K562 (cell line): ENCODE results near the gene CEP85L. TPM values are rescaled to one million over a fixed set of nuclear protein-coding genes. Genes with fewer than 3 reads are reported as not detected.

Source experiments
- ATAC-seq: fragments of 200-7000 bp; cut with Tn5 transposase; 3 replicates; pipeline ENCODE4 v1.9.1; 2020; ENCODE audit warnings: moderate library complexity
- BruUV-seq: library from RNA; stranded (reverse); fragments of 400-500 nt; replicated peaks from 2 replicates; lab custom pipeline; 2021; lab: Mats Ljungman, UMichigan
- CTCF ChIA-PET: fragments of 300-600 bp; formaldehyde crosslinking; extraction: SDS; loops from one replicate; lab custom pipeline; 2021; ENCODE audit warnings: low intra/inter-chr PET ratio; lab: Yijun Ruan, JAX
- POLR2A ChIA-PET: fragments of 300-600, 350-650 bp; sonication (Branson Sonifier 250); formaldehyde crosslinking; extraction: SDS; loops from one replicate; lab custom pipeline; 2021; ENCODE audit warnings: antibody characterized with exemption, inconsistent platforms; lab: Yijun Ruan, JAX
- DNase-seq, 4 experiments: peaks; one replicate each; pipeline versions ENCODE4 v3.0.0 to v3.0.0-alpha.2; 2011 to 2018; ENCODE audit warnings: low spot score in 3 of 4, mixed read lengths in 3 of 4; ENCODE audit errors: extremely low read depth in 1 of 4
- FAIRE-seq: peaks from 2 replicates; lab custom pipeline; 2011; peaks lifted over from hg19 to GRCh38; lab: Jason Lieb, UNC
- H2AFZ ChIP-seq: 2 replicates; pipeline ENCODE4 v1.6.0; 2011; ENCODE audit warnings: low read depth, low read length, control low read depth, inconsistent platforms
- H3K27ac ChIP-seq: fragments of 200-600 bp; 3 replicates; pipeline ENCODE4 v1.8.0; 2011; ENCODE audit warnings: low read depth, mild to moderate bottlenecking, control low read depth, inconsistent platforms, low read length, moderate library complexity, mixed read lengths; ENCODE audit errors: extremely low read depth
- H3K27me3 ChIP-seq, 2 experiments: fragments of 300-600 bp in 1 of 2; 2 replicates in 1 of 2; 3 replicates in 1 of 2; pipeline versions ENCODE4 v1.6.0 to v1.8.0; 2011; ENCODE audit warnings: inconsistent platforms in 2 of 2, low read length in 2 of 2, mild to moderate bottlenecking in 1 of 2, mixed read lengths in 1 of 2, moderate library complexity in 1 of 2; ENCODE audit not compliant: control insufficient read depth in 2 of 2, insufficient read depth in 2 of 2
- H3K36me3 ChIP-seq: fragments of 300-600 bp; 3 replicates; pipeline ENCODE4 v1.8.0; 2011; ENCODE audit warnings: mild to moderate bottlenecking, low read length, inconsistent platforms; ENCODE audit not compliant: control insufficient read depth, insufficient read depth
- H3K4me1 ChIP-seq, 2 experiments: fragments of 200-600 bp in 1 of 2; replicated peaks in 1 of 2; 2 replicates in 1 of 2; 3 replicates in 1 of 2; pipeline versions ENCODE4 v1.5.1 to v1.8.0; 2011; ENCODE audit warnings: inconsistent platforms in 2 of 2, low read length in 2 of 2, mild to moderate bottlenecking in 1 of 2, mixed read lengths in 1 of 2, moderate library complexity in 1 of 2; ENCODE audit not compliant: control insufficient read depth in 2 of 2, insufficient read depth in 2 of 2
- H3K4me2 ChIP-seq: 2 replicates; pipeline ENCODE4 v1.6.1; 2011; ENCODE audit warnings: low read length, control low read depth, inconsistent platforms, mixed read lengths; ENCODE audit not compliant: insufficient read depth
- H3K4me3 ChIP-seq: fragments of 200-600 bp; sonication (generic), shearing (Covaris generic); 2 replicates; pipeline ENCODE4 v1.5.1; 2016; ENCODE audit warnings: control low read depth, inconsistent platforms
- H3K79me2 ChIP-seq: fragments of 200-600 bp; 3 replicates; pipeline ENCODE4 v1.8.0; 2011; ENCODE audit warnings: low read length, inconsistent platforms; ENCODE audit not compliant: control insufficient read depth, insufficient read depth
- H3K9ac ChIP-seq, 2 experiments: 2 replicates each; pipeline versions ENCODE4 v1.6.0 to v1.6.1; 2011; ENCODE audit warnings: low read depth in 2 of 2, low read length in 2 of 2, control low read depth in 1 of 2, inconsistent platforms in 1 of 2, mild to moderate bottlenecking in 1 of 2, mixed read lengths in 1 of 2; ENCODE audit not compliant: insufficient read depth in 1 of 2
- H3K9me1 ChIP-seq: one replicate; pipeline ENCODE4 v1.6.0; 2011; ENCODE audit warnings: inconsistent platforms, mild to moderate bottlenecking, low read length, moderate library complexity; ENCODE audit not compliant: control insufficient read depth, insufficient read depth
- H3K9me3 ChIP-seq: replicated peaks from 2 replicates; pipeline ENCODE4 v1.5.1; 2011; ENCODE audit warnings: low read depth, low read length, inconsistent platforms; ENCODE audit not compliant: control insufficient read depth, insufficient read depth
- H4K20me1 ChIP-seq: replicated peaks from 2 replicates; pipeline ENCODE4 v1.6.1; 2011; ENCODE audit warnings: low read length, inconsistent platforms, mixed read lengths; ENCODE audit not compliant: control insufficient read depth, insufficient read depth
- CBX2 ChIP-seq: fragments of 200-600 bp; sonication (generic); IDR thresholded peaks from one replicate; pipeline ENCODE4 v1.6.1; 2012; ENCODE audit warnings: mild to moderate bottlenecking, low read length, inconsistent platforms; ENCODE audit not compliant: insufficient read depth, poor library complexity, severe bottlenecking
- CREBBP ChIP-seq: IDR thresholded peaks from one replicate; pipeline ENCODE4 v1.6.1; 2012; ENCODE audit warnings: low read depth, mild to moderate bottlenecking, control low read depth, inconsistent platforms, low read length
- E2F3 ChIP-seq: fragments of 250-450 bp; sonication (Bioruptor Pico); IDR thresholded peaks from 2 replicates; pipeline ENCODE4 v1.4.0; 2020; ENCODE audit warnings: mild to moderate bottlenecking
- ELF1 ChIP-seq: fragments of 200-800 bp; sonication (Bioruptor generic); IDR thresholded peaks from 2 replicates; pipeline ENCODE4 v1.6.1; 2016; ENCODE audit warnings: missing genetic modification characterization, missing compliant biosample characterization
- ETV1 ChIP-seq: fragments of 450-650 bp; conservative IDR thresholded peaks from 2 replicates; pipeline ENCODE4 v1.6.1; 2016; ENCODE audit warnings: missing genetic modification characterization, control low read depth, low read depth, missing compliant biosample characterization
- JUNB ChIP-seq: fragments of 450-650 bp; formaldehyde crosslinking; conservative IDR thresholded peaks from 2 replicates; pipeline ENCODE4 v1.4.0; 2020; ENCODE audit warnings: mild to moderate bottlenecking
- MAFG ChIP-seq: fragments of 450-650 bp; conservative IDR thresholded peaks from 2 replicates; pipeline ENCODE4 v1.6.1; 2016; ENCODE audit warnings: missing genetic modification characterization, missing compliant biosample characterization
- MAFK ChIP-seq: IDR thresholded peaks from 2 replicates; pipeline ENCODE4 v1.6.1; 2011; ENCODE audit warnings: low read length, improper control_type of control experiment
- MEF2D ChIP-seq: conservative IDR thresholded peaks from 2 replicates; pipeline ENCODE4 v1.6.1; 2016; ENCODE audit warnings: low read depth, missing genetic modification characterization, missing compliant biosample characterization
- NFIC ChIP-seq: fragments of 450-650 bp; IDR thresholded peaks from 2 replicates; pipeline ENCODE4 v1.6.1; 2017; ENCODE audit warnings: mild to moderate bottlenecking, inconsistent platforms
- NFXL1 ChIP-seq: fragments of 450-650 bp; formaldehyde crosslinking; IDR thresholded peaks from 2 replicates; pipeline ENCODE4 v1.4.0; 2021; ENCODE audit warnings: mild to moderate bottlenecking
- PTRF ChIP-seq: fragments of 450-650 bp; IDR thresholded peaks from 2 replicates; pipeline ENCODE4 v1.6.1; 2016; ENCODE audit warnings: mild to moderate bottlenecking, missing genetic modification characterization, missing compliant biosample characterization
- RBFOX2 ChIP-seq: fragments of 200-400 bp; formaldehyde crosslinking; IDR thresholded peaks from 2 replicates; pipeline ENCODE4 v1.6.1; 2017; ENCODE audit warnings: low read depth, mild to moderate bottlenecking, low read length, moderate library complexity
- RNF219 ChIP-seq: fragments of 250-450 bp; sonication (Bioruptor Pico); IDR thresholded peaks from 2 replicates; pipeline ENCODE4 v1.5.0; 2022; ENCODE audit warnings: mild to moderate bottlenecking
- ZNF518B ChIP-seq: fragments of 250-450 bp; sonication (Bioruptor Pico); IDR thresholded peaks from 2 replicates; pipeline ENCODE4 v1.5.0; 2021; ENCODE audit warnings: mild to moderate bottlenecking, moderate library complexity
- ZNF740 ChIP-seq, 3 experiments: fragments of 200-800 bp in 1 of 3; sonication (Bioruptor generic) in 1 of 3; sonication (generic) in 1 of 3; formaldehyde crosslinking in 1 of 3; IDR thresholded peaks; 2 replicates each; pipeline versions ENCODE4 v1.6.1 to v1.8.0; 2016 to 2022; ENCODE audit warnings: mild to moderate bottlenecking in 2 of 3, missing compliant biosample characterization in 2 of 3, missing genetic modification characterization in 2 of 3, missing genetic modification reagents in 1 of 3
- ZNF780A ChIP-seq: fragments of 250-450 bp; sonication (Bioruptor Pico); IDR thresholded peaks from 2 replicates; pipeline ENCODE4 v1.5.0; 2021; ENCODE audit warnings: mild to moderate bottlenecking
- in situ Hi-C: fragments of 300-500 bp; cut with MboI; formaldehyde crosslinking; loops from 4 replicates; pipeline ENCODE4 v1.15.0; 2018; ENCODE audit warnings: inconsistent platforms, mixed read lengths
- intact Hi-C: fragments of 100-400 bp; cut with micrococcal nuclease; formaldehyde crosslinking; loops from 2 replicates; pipeline ENCODE4 v1.14.2; 2022
- polyA plus RNA-seq, 8 experiments: library from polyadenylated mRNA; depleted of rRNA in 4 of 8; stranded (reverse) in 5 of 8; unstranded in 3 of 8; fragments of >200 nt; fragmentation: Nextera tagmentation in 2 of 8; fragmentation: Illumina TruSeq in 1 of 8; extraction: Ambion mirVana in 2 of 8; extraction: Trizol in 1 of 8; gene quantifications; 2 replicates each; pipeline versions ENCODE4 v1.2.1 to v1.2.3, GENCODE V29; 2011 to 2014; ENCODE audit warnings: inconsistent platforms in 1 of 8, missing spikeins in 1 of 8
- total RNA-seq, 7 experiments: library from RNA; depleted of rRNA in 6 of 7; stranded (reverse); fragments of >200 nt in 6 of 7; fragmentation: Illumina TruSeq in 2 of 7; extraction: Trizol in 2 of 7; gene quantifications; 2 replicates each; pipeline versions ENCODE4 v1.2.1 to v1.2.3, GENCODE V29; 2011 to 2021; ENCODE audit warnings: low replicate concordance in 1 of 7

CEP85L gene
- total and polyA plus RNA-seq, 9 of the 15 experiments (the other 6 are each of a cell fraction or from before 2014, with no cell fraction given), result 4.5 to 15.8 (median 8.3) TPM

GRCh38 chr6:118473266-118473665, 178.1 kb downstream of the CEP85L start:
- Histone ChIP-seq H3K36me3 (peaks cover 9% of the 10 kb centered on the region; the same call in 2 of the 3 replicates), H3K9me3 (no peaks in the 10 kb centered on the region), H3K4me3 (no peak overlapping the region), H2AFZ (no peak overlapping the region), H3K4me2 (no peak overlapping the region), H3K4me1 (no peaks in the 10 kb centered on the region), H3K79me2 (no peaks in the 10 kb centered on the region), H3K27me3 (no peaks in the 10 kb centered on the region), H4K20me1 (no peaks in the 10 kb centered on the region), H3K9ac (no peak overlapping the region), H3K9me1 (no peaks in the 10 kb centered on the region), H3K27ac (no peak overlapping the region)
- FAIRE-seq (no peak), DNase-seq (no peak), ATAC-seq (no peak)
- in situ Hi-C loops (no loop called here), intact Hi-C loops (no loop called here)
- ChIA-PET CTCF (no interaction called here), POLR2A (no interaction called here)
- TF ChIP-seq ETV1 (tag), result no peak
- no peak for TF ChIP-seq MAFG (tag)
- no peak for TF ChIP-seq RBFOX2
- no peak for TF ChIP-seq NFXL1 (CRISPR knock-in tag)
- no peak for TF ChIP-seq ELF1 (tag)
- TF ChIP-seq NFIC, result no peak
- no peak for TF ChIP-seq ZNF740 (CRISPR knock-in tag; IDR thresholded peaks at IDR 0.05)
- no peak for TF ChIP-seq ZNF740 (tag; IDR thresholded peaks at IDR 0.05)
- TF ChIP-seq E2F3 (CRISPR knock-in tag), result no peak
- no peak for TF ChIP-seq RNF219 (CRISPR knock-in tag)
- no peak for TF ChIP-seq CBX2
- TF ChIP-seq CREBBP, result no peak
- TF ChIP-seq ZNF780A, result no peak
- TF ChIP-seq PTRF (tag), result no peak
- no peak for TF ChIP-seq MEF2D
- no peak for TF ChIP-seq MAFK
- no peak for TF ChIP-seq JUNB
- no peak for TF ChIP-seq ZNF518B (CRISPR knock-in tag)
- no TSS peak for BruUV-seq
